8988T (cell line): ENCODE measurements around the gene CEP131.
"Not testable (repeated sequence)": the region's sequence is repeated elsewhere in the genome, so short reads cannot be mapped to it uniquely, and the experiment has no call there.

Source experiments
- DNase-seq: peaks from one replicate; pipeline ENCODE4 v3.0.0; 2011

The CEP131 gene

GRCh38 chr17:81238490-81238814 lies 15.7 kb upstream of the CEP131 start:
- no peak for DNase-seq

- no peak for DNase-seq
Observed at GRCh38 chr17:81237591-81238489, 15.1 kb upstream of the CEP131 start.

GRCh38 chr17:81236784-81237183 lies 14.0 kb upstream of the CEP131 start:
- no peak for DNase-seq

GRCh38 chr17:81235822-81236740 lies 13.3 kb upstream of the CEP131 start:
- no peak for DNase-seq

GRCh38 chr17:81234940-81235821 lies 12.4 kb upstream of the CEP131 start:
- no peak for DNase-seq

- no peak for DNase-seq
Observed at GRCh38 chr17:81234506-81234855, 11.7 kb upstream of the CEP131 start.

- DNase-seq = no peak
Observed at GRCh38 chr17:81233811-81234505, 11.2 kb upstream of the CEP131 start.

GRCh38 chr17:81233316-81233715 lies 10.6 kb upstream of the CEP131 start:
- DNase-seq = no peak

GRCh38 chr17:81232616-81233241 lies 10.0 kb upstream of the CEP131 start:
- DNase-seq = no peak

GRCh38 chr17:81231766-81232581 lies 9.2 kb upstream of the CEP131 start:
- DNase-seq = no peak

- no peak for DNase-seq
Observed at GRCh38 chr17:81231121-81231645, 8.4 kb upstream of the CEP131 start.

- peak; percentile 88 for DNase-seq
Observed at GRCh38 chr17:81230043-81230820, 7.5 kb upstream of the CEP131 start.

GRCh38 chr17:81229666-81229920 lies 6.8 kb upstream of the CEP131 start:
- DNase-seq = no peak

GRCh38 chr17:81228834-81229665 lies 6.3 kb upstream of the CEP131 start:
- DNase-seq = no peak

GRCh38 chr17:81228420-81228819 lies 5.7 kb upstream of the CEP131 start:
- no peak for DNase-seq

GRCh38 chr17:81227630-81228029 lies 4.9 kb upstream of the CEP131 start:
- DNase-seq = not testable (repeated sequence)

GRCh38 chr17:81223762-81224130 lies 981 bp upstream of the CEP131 start:
- DNase-seq = no peak

GRCh38 chr17:81222620-81222905 lies 202 bp downstream of the CEP131 start:
- no peak for DNase-seq

- no peak for DNase-seq
Observed at GRCh38 chr17:81221842-81222619, 734 bp downstream of the CEP131 start.
